Measurements from ENCODE around the gene FMO4. TPM values are rescaled to one million over a fixed set of nuclear protein-coding genes. Genes with fewer than 3 reads are reported as not detected.
"Not testable (repeated sequence)": the region's sequence is repeated elsewhere in the genome, so short reads cannot be mapped to it uniquely, and the experiment has no call there.

Gene FMO4
- total RNA-seq, 1 donor from 2014 or later: 0.98 TPM

- intact Hi-C loops (cut with DNase I): no loop called here
- TF ChIP-seq POLR2A (IDR thresholded peaks at IDR 0.05): no peak
- no peak for TF ChIP-seq POLR2AphosphoS5 (IDR thresholded peaks at IDR 0.05; ENCODE audit: insufficient read depth in 1 of 2, low read depth in 1 of 2)
- no peak for TF ChIP-seq CTCF (IDR thresholded peaks at IDR 0.05)
- Histone ChIP-seq H3K9me3 (no peaks in the 10 kb centered on the region), H3K4me1 (no peaks in the 10 kb centered on the region), H3K4me3 (no peak overlapping the region), H3K27me3 (no peaks in the 10 kb centered on the region), H3K27ac (no peak overlapping the region), H3K36me3 (no peaks in the 10 kb centered on the region)
- DNase-seq (ENCODE audit: extremely low spot score in 2 of 2): no peak
Measured at GRCh38 chr1:171352554-171352953, 38.6 kb downstream of the FMO4 start.

- no peak overlapping the region for H3K4me3 ChIP-seq
- TF ChIP-seq POLR2A (IDR thresholded peaks at IDR 0.05) (no peak), CTCF (IDR thresholded peaks at IDR 0.05) (no peak)
- no peak for DNase-seq (ENCODE audit: extremely low spot score in 2 of 2)
- H3K36me3 ChIP-seq: no peaks in the 10 kb centered on the region
- H3K9me3 ChIP-seq: no peaks in the 10 kb centered on the region
- no peak overlapping the region for H3K27ac ChIP-seq
- H3K27me3 ChIP-seq: no peaks in the 10 kb centered on the region
- intact Hi-C loops (cut with DNase I): no loop called here
- H3K4me1 ChIP-seq: no peaks in the 10 kb centered on the region
Measured at GRCh38 chr1:171355727-171356126, 41.7 kb downstream of the FMO4 start.

GRCh38 chr1:171357179-171357578 lies 43.2 kb downstream of the FMO4 start:
- Histone ChIP-seq H3K4me1 (no peaks in the 10 kb centered on the region), H3K9me3 (no peaks in the 10 kb centered on the region), H3K27ac (no peak overlapping the region), H3K36me3 (no peaks in the 10 kb centered on the region), H3K4me3 (no peak overlapping the region), H3K27me3 (no peaks in the 10 kb centered on the region)
- intact Hi-C loops (cut with DNase I): no loop called here
- DNase-seq (ENCODE audit: extremely low spot score in 2 of 2): no peak
- TF ChIP-seq POLR2A (IDR thresholded peaks at IDR 0.05) (no peak), CTCF (IDR thresholded peaks at IDR 0.05) (no peak)

GRCh38 chr1:171359355-171359648 lies 45.3 kb downstream of the FMO4 start:
- H3K36me3 ChIP-seq; H3K4me3 ChIP-seq; H3K27ac ChIP-seq; H3K27me3 ChIP-seq; H3K9me3 ChIP-seq; H3K4me1 ChIP-seq; intact Hi-C loops (cut with DNase I); DNase-seq (ENCODE audit: extremely low spot score in 2 of 2): not testable (repeated sequence)

- H3K4me1 ChIP-seq; H3K9me3 ChIP-seq; H3K4me3 ChIP-seq; H3K27me3 ChIP-seq; H3K27ac ChIP-seq; intact Hi-C loops (cut with DNase I); DNase-seq (ENCODE audit: extremely low spot score in 2 of 2); H3K36me3 ChIP-seq: not testable (repeated sequence)
Measured at GRCh38 chr1:171359731-171360527, 45.9 kb downstream of the FMO4 start.

- no peak overlapping the region for H3K4me3 ChIP-seq
- no peak for DNase-seq (ENCODE audit: extremely low spot score in 2 of 2)
Measured at GRCh38 chr1:171366085-171366484, 52.1 kb downstream of the FMO4 start.

More at GRCh38 chr1:171366085-171366484, 52.1 kb downstream of the FMO4 start:
- no peaks in the 10 kb centered on the region for H3K27me3 ChIP-seq
- peak in 1 of 2 donors; percentile 17 for TF ChIP-seq POLR2AphosphoS5 (IDR thresholded peaks at IDR 0.05; ENCODE audit: insufficient read depth in 1 of 2, low read depth in 1 of 2)
- no peak for TF ChIP-seq CTCF (IDR thresholded peaks at IDR 0.05)
- TF ChIP-seq POLR2A (IDR thresholded peaks at IDR 0.05): no peak
- H3K9me3 ChIP-seq: no peaks in the 10 kb centered on the region
- H3K4me1 ChIP-seq: no peaks in the 10 kb centered on the region
- intact Hi-C loops (cut with DNase I): no loop called here
- no peak overlapping the region for H3K27ac ChIP-seq
- H3K36me3 ChIP-seq: no peaks in the 10 kb centered on the region
